ENCODE results near the gene SPDEF.

SPDEF gene

DNA sequence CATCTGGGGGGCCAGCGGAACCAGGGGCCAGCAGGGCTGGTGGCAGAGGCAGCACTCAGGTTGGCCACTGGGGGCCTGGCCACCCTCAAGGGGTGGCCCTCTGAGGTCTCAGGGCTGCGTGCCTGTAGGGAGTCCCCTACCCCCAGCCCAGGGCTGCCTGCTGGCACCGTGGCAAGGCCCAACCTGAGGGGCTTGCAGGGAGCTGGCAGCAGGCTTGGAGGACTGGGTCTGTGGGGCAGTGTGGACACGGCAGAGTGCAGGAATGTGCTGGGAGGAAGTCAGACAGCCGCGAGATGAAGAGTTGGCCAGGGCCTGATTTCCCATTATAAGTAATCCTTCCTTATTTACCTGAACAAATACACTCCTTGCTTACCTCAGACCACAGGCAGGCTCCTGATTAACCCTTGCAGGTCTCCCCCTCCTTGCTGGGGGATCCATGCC is at the start of gene SPDEF:
SPDEF (minus strand) TSS at position 299 of the 441 bp plus-strand sequence. CDS start 11,874 bp downstream, outside the sequence.
- TF ChIP-seq, protein P1, sequence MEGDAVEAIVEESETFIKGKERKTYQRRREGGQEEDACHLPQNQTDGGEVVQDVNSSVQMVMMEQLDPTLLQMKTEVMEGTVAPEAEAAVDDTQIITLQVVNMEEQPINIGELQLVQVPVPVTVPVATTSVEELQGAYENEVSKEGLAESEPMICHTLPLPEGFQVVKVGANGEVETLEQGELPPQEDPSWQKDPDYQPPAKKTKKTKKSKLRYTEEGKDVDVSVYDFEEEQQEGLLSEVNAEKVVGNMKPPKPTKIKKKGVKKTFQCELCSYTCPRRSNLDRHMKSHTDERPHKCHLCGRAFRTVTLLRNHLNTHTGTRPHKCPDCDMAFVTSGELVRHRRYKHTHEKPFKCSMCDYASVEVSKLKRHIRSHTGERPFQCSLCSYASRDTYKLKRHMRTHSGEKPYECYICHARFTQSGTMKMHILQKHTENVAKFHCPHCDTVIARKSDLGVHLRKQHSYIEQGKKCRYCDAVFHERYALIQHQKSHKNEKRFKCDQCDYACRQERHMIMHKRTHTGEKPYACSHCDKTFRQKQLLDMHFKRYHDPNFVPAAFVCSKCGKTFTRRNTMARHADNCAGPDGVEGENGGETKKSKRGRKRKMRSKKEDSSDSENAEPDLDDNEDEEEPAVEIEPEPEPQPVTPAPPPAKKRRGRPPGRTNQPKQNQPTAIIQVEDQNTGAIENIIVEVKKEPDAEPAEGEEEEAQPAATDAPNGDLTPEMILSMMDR (conservative IDR thresholded peaks at IDR 0.05; ENCODE audit: low read depth, low read length): no peak
- no peak for DNase-seq (ENCODE audit: low read depth)
- H3K4me3 ChIP-seq (ENCODE audit: low read length): no peak within 1 kb of the TSS

- no peak for DNase-seq (ENCODE audit: low read depth)
- TF ChIP-seq, protein P1 (conservative IDR thresholded peaks at IDR 0.05; ENCODE audit: low read depth, low read length): no peak
- H3K4me3 ChIP-seq (ENCODE audit: low read length): no peak overlapping the region
These were observed 47.6 kb upstream of the SPDEF start for GRCh38 chr6:34603707-34604106.

DNA sequence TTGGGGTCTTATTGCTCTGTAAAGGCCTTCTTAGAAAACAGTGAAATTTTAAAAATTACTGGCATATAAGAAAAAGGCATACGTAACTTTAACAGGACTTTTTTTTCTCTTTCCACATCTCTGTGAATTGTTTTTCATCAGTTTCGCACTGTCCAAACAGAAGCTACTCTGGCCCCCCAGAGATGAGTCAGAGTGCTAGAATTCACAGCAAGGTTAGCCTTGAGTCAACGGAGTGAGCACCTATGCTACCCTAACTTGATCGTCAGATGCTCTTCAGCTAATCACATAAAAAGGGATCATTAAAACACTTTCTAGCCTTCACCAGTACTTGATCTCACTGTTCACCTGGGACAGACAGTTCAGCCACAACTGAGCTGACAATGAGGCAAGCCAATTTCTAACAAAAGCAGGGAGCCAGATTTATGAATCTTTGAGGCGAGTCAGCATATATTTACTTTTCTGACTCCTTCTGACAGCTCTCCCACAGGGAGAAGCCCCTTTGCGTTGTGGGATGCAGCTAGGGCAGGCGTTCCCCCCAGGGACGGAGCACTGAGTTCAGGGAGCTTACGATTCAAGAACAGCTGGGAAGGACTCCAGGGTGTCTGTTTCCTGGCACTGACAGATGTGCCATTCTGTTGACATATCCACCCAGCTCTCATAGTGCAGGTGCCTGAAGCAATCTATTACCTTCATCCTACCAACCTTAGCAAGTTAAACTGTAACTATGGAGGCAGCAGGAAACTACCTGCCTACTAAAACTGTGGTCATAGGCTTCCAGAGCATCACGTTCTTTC is 46.4 kb upstream of the SPDEF start:
- H3K4me3 ChIP-seq (ENCODE audit: low read length): no peak overlapping the region
- no peak for DNase-seq (ENCODE audit: low read depth)
- TF ChIP-seq, protein P1 (conservative IDR thresholded peaks at IDR 0.05; ENCODE audit: low read depth, low read length): no peak

DNA sequence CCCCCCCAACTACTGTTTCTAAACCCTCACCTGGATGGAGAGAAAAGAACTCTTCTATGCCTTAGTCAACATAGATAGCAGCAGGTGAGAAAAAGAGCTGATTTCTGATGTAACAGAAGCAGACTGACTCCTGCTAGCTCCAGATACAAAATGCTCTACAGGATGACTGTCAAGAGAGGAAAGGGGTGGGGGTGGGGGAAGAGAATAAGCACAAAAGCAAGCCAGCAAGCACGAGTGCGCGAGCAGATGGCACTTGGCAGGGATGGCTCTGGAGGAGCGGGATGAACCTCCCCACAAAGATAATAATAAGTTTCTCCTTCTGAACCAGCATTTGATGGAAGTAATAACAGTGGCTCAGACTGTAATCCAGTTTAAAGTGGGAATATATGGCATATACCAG is 45.6 kb upstream of the SPDEF start:
- no peak overlapping the region for H3K4me3 ChIP-seq (ENCODE audit: low read length)
- TF ChIP-seq, protein P1 (conservative IDR thresholded peaks at IDR 0.05; ENCODE audit: low read depth, low read length): no peak
- no peak for DNase-seq (ENCODE audit: low read depth)

- TF ChIP-seq, protein P1 (conservative IDR thresholded peaks at IDR 0.05; ENCODE audit: low read depth, low read length): no peak
- DNase-seq (ENCODE audit: low read depth): no peak
These were observed 44.7 kb upstream of the SPDEF start for GRCh38 chr6:34600796-34601195.

GRCh38 chr6:34600101-34600500 is 44.0 kb upstream of the SPDEF start:
- TF ChIP-seq, protein P1 (conservative IDR thresholded peaks at IDR 0.05; ENCODE audit: low read depth, low read length): no peak
- H3K4me3 ChIP-seq (ENCODE audit: low read length): no peak overlapping the region
- DNase-seq (ENCODE audit: low read depth): no peak

More at GRCh38 chr6:34600796-34601195, 44.7 kb upstream of the SPDEF start:
- H3K4me3 ChIP-seq (ENCODE audit: low read length): no peak overlapping the region

GRCh38 chr6:34598712-34599111 is 42.6 kb upstream of the SPDEF start:
- no peak overlapping the region for H3K4me3 ChIP-seq (ENCODE audit: low read length)
- DNase-seq (ENCODE audit: low read depth): no peak
- TF ChIP-seq, protein P1 (conservative IDR thresholded peaks at IDR 0.05; ENCODE audit: low read depth, low read length): no peak

All from retinal pigment epithelial cell (primary cell).